ENCODE results near the gene KCNH1.

DNA sequence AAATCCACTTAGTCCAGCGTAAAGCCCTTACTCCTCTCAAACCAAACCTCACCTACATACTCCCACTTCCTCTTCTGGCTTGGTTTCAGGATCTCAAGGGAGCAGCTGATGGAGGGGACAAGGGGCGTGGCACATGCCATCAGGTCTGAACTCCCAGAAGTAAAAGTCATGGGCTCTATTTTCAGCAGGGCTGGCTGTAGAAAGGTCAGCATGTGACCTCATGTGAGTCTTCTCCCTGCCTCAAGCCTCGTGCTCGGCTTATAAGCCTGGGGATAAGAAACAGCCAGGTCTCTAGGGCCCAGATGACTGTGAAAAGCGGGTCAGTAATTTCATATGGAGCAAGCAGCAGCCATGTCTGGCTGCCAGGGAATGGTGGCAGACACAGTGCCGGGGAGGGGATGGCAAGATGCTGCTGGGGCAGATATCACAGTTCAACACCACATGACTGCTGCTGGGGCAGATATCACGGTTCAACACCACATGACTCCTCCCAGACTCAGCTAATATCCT, 227.9 kb downstream of the KCNH1 start:
- no peak for TF ChIP-seq EGR1 (IDR thresholded peaks at IDR 0.05; ENCODE audit: low read depth)
- TF ChIP-seq, protein P1, sequence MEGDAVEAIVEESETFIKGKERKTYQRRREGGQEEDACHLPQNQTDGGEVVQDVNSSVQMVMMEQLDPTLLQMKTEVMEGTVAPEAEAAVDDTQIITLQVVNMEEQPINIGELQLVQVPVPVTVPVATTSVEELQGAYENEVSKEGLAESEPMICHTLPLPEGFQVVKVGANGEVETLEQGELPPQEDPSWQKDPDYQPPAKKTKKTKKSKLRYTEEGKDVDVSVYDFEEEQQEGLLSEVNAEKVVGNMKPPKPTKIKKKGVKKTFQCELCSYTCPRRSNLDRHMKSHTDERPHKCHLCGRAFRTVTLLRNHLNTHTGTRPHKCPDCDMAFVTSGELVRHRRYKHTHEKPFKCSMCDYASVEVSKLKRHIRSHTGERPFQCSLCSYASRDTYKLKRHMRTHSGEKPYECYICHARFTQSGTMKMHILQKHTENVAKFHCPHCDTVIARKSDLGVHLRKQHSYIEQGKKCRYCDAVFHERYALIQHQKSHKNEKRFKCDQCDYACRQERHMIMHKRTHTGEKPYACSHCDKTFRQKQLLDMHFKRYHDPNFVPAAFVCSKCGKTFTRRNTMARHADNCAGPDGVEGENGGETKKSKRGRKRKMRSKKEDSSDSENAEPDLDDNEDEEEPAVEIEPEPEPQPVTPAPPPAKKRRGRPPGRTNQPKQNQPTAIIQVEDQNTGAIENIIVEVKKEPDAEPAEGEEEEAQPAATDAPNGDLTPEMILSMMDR (IDR thresholded peaks at IDR 0.05 in 2 of 3, conservative IDR thresholded peaks at IDR 0.05 in 1 of 3; ENCODE audit: borderline replicate concordance in 1 of 3, insufficient read depth in 1 of 3, low read depth in 2 of 3, low read length in 2 of 3) = no peak
- TF ChIP-seq, protein P2, sequence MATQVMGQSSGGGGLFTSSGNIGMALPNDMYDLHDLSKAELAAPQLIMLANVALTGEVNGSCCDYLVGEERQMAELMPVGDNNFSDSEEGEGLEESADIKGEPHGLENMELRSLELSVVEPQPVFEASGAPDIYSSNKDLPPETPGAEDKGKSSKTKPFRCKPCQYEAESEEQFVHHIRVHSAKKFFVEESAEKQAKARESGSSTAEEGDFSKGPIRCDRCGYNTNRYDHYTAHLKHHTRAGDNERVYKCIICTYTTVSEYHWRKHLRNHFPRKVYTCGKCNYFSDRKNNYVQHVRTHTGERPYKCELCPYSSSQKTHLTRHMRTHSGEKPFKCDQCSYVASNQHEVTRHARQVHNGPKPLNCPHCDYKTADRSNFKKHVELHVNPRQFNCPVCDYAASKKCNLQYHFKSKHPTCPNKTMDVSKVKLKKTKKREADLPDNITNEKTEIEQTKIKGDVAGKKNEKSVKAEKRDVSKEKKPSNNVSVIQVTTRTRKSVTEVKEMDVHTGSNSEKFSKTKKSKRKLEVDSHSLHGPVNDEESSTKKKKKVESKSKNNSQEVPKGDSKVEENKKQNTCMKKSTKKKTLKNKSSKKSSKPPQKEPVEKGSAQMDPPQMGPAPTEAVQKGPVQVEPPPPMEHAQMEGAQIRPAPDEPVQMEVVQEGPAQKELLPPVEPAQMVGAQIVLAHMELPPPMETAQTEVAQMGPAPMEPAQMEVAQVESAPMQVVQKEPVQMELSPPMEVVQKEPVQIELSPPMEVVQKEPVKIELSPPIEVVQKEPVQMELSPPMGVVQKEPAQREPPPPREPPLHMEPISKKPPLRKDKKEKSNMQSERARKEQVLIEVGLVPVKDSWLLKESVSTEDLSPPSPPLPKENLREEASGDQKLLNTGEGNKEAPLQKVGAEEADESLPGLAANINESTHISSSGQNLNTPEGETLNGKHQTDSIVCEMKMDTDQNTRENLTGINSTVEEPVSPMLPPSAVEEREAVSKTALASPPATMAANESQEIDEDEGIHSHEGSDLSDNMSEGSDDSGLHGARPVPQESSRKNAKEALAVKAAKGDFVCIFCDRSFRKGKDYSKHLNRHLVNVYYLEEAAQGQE (IDR thresholded peaks at IDR 0.05; ENCODE audit: low read depth) = no peak
- no peak for TF ChIP-seq POLR2A (IDR thresholded peaks at IDR 0.05; ENCODE audit: borderline replicate concordance, extremely low read depth, insufficient read depth, insufficient read length)
- TF ChIP-seq EZH2 (IDR thresholded peaks at IDR 0.05) = no peak
- TF ChIP-seq CEBPB (IDR thresholded peaks at IDR 0.05; ENCODE audit: low read depth) = no peak
- TF ChIP-seq EZH2phosphoT487 (IDR thresholded peaks at IDR 0.05; ENCODE audit: borderline replicate concordance) = no peak
- TF ChIP-seq YY1 (IDR thresholded peaks at IDR 0.05; ENCODE audit: extremely low read depth, insufficient replicate concordance, low read depth, low read length) = no peak
- TF ChIP-seq CBX3 (IDR thresholded peaks at IDR 0.05; ENCODE audit: low read depth) = no peak
- TF ChIP-seq POLR2AphosphoS5 (IDR thresholded peaks at IDR 0.05; ENCODE audit: low read depth, low read length) = no peak
- no peak for TF ChIP-seq ELF1 (IDR thresholded peaks at IDR 0.05; ENCODE audit: borderline replicate concordance, low read depth)

Measured in HCT116 (cell line).